Stimulated activated naive CD8-positive, alpha-beta T cell treated with anti-CD3 and anti-CD28 coated beads, Interleukin-15, Interleukin-2, amounts not matched to agents 100 ng/mL and 50 ng/mL, for 24 hours (primary cell): Measurements from ENCODE around the gene MTTP.

Experiments
- H3K27ac Mint-ChIP-seq: one replicate; pipeline ENCODE4 v1.8.0; 2021; ENCODE audit warnings: mild to moderate bottlenecking, mixed read lengths
- H3K27me3 Mint-ChIP-seq: one replicate; pipeline ENCODE4 v1.8.0; 2021; ENCODE audit warnings: mixed read lengths
- H3K36me3 Mint-ChIP-seq: one replicate; pipeline ENCODE4 v1.8.0; 2021; ENCODE audit warnings: low read depth, mixed read lengths
- H3K4me1 Mint-ChIP-seq: one replicate; pipeline ENCODE4 v1.8.0; 2021; ENCODE audit warnings: low read depth, mixed read lengths
- H3K4me3 Mint-ChIP-seq: one replicate; pipeline ENCODE4 v1.8.0; 2021; ENCODE audit warnings: mild to moderate bottlenecking, mixed read lengths
- H3K9me3 Mint-ChIP-seq: one replicate; pipeline ENCODE4 v1.8.0; 2021; ENCODE audit warnings: mixed read lengths

The MTTP gene

GRCh38 chr4:99658666-99659065 lies 84.0 kb downstream of the MTTP start:
- no peaks in the 10 kb centered on the region for H3K9me3 Mint-ChIP-seq
- H3K27me3 Mint-ChIP-seq: peaks cover 15% of the 10 kb centered on the region
- H3K4me1 Mint-ChIP-seq: no peaks in the 10 kb centered on the region
- H3K4me3 Mint-ChIP-seq: no peak overlapping the region
- H3K27ac Mint-ChIP-seq: no peak overlapping the region
- no peaks in the 10 kb centered on the region for H3K36me3 Mint-ChIP-seq

GRCh38 chr4:99661907-99662306 lies 87.3 kb downstream of the MTTP start:
- H3K9me3 Mint-ChIP-seq: no peaks in the 10 kb centered on the region

GRCh38 chr4:99664716-99665115 lies 90.1 kb downstream of the MTTP start:
- Mint-ChIP-seq H3K36me3 (no peaks in the 10 kb centered on the region), H3K27me3 (peaks cover 21% of the 10 kb centered on the region), H3K9me3 (no peaks in the 10 kb centered on the region), H3K4me3 (no peak overlapping the region), H3K4me1 (no peaks in the 10 kb centered on the region), H3K27ac (no peak overlapping the region)

More at GRCh38 chr4:99661907-99662306, 87.3 kb downstream of the MTTP start:
- H3K4me1 Mint-ChIP-seq: no peaks in the 10 kb centered on the region
- no peak overlapping the region for H3K4me3 Mint-ChIP-seq
- no peaks in the 10 kb centered on the region for H3K36me3 Mint-ChIP-seq
- peaks cover 15% of the 10 kb centered on the region for H3K27me3 Mint-ChIP-seq
- H3K27ac Mint-ChIP-seq: no peak overlapping the region

- no peaks in the 10 kb centered on the region for H3K4me1 Mint-ChIP-seq
- no peaks in the 10 kb centered on the region for H3K36me3 Mint-ChIP-seq
- peaks cover 5% of the 10 kb centered on the region for H3K9me3 Mint-ChIP-seq
- no peak overlapping the region for H3K27ac Mint-ChIP-seq
- no peak overlapping the region for H3K4me3 Mint-ChIP-seq
- peaks cover 26% of the 10 kb centered on the region for H3K27me3 Mint-ChIP-seq
Measured at GRCh38 chr4:99665983-99666382, 91.4 kb downstream of the MTTP start.

GRCh38 chr4:99668472-99668871 lies 93.8 kb downstream of the MTTP start:
- Mint-ChIP-seq H3K4me3 (no peak overlapping the region), H3K27me3 (peaks cover 29% of the 10 kb centered on the region), H3K36me3 (peaks cover under 1% of the 10 kb centered on the region), H3K4me1 (no peaks in the 10 kb centered on the region), H3K27ac (no peak overlapping the region), H3K9me3 (peaks cover 19% of the 10 kb centered on the region)

- Mint-ChIP-seq H3K36me3 (peaks cover 5% of the 10 kb centered on the region), H3K4me3 (no peak overlapping the region), H3K27me3 (peaks cover 24% of the 10 kb centered on the region), H3K9me3 (peaks cover 24% of the 10 kb centered on the region), H3K4me1 (no peaks in the 10 kb centered on the region), H3K27ac (no peak overlapping the region)
Measured at GRCh38 chr4:99669084-99669483, 94.5 kb downstream of the MTTP start.

- Mint-ChIP-seq H3K9me3 (peaks cover 28% of the 10 kb centered on the region), H3K4me3 (no peak overlapping the region), H3K27ac (no peak overlapping the region), H3K36me3 (peaks cover 5% of the 10 kb centered on the region), H3K27me3 (peaks cover 31% of the 10 kb centered on the region), H3K4me1 (no peaks in the 10 kb centered on the region)
Measured at GRCh38 chr4:99670409-99671073, 95.9 kb downstream of the MTTP start.
